ENCODE data around the gene ZNF254. TPM values are rescaled to one million over a fixed set of nuclear protein-coding genes. Genes with fewer than 3 reads are reported as not detected.

The ZNF254 gene
- total and polyA plus RNA-seq, 10 of the 15 experiments (the other 5 are each of a cell fraction or from before 2014, with no cell fraction given), result 1.5 to 15.7 (median 8.5) TPM

DNA sequence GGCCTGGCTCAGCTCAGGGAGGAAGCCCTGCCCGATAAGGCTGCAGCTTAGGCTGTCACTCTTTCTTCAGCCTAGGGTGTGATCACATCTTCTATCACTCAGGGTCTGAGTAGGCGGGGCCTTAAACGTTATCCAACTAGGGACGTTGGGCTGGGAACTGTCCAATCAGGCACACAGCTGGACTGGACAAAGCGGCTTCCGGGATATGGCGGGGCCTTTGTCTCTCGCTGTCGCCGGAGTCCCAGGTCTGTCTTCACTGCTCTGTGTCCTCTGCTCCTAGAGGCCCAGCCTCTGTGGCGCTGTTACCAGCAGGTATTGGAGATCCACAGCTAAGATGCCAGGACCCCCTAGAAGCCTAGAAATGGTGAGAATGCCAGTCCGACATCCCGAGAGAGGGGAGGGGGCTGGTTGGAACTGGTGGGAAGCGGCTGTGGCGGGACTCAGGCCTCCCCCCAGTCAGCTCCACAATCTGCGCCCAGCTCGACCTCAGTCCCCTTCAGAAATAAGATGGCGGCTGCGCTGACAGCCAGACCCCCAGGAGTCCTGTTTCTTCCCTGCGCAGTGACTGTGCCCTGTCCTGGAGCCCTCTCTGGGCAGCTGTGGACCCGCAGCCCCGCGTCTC lies at the start of gene ZNF254 (continued):
- TF ChIP-seq ZNF384 (IDR thresholded peaks at IDR 0.05; ENCODE audit: borderline replicate concordance, low read depth, low read length) (no peak), NBN (IDR thresholded peaks at IDR 0.05) (0 out of 2 replicates have a peak, but pooled peaks have one; percentile 27), POLR2AphosphoS5 (IDR thresholded peaks at IDR 0.05; ENCODE audit: low read length) (peak; percentile 97), SPI1 (IDR thresholded peaks at IDR 0.05; ENCODE audit: borderline replicate concordance, insufficient read depth, low read depth, low read length) (no peak), MYB (IDR thresholded peaks at IDR 0.05; ENCODE audit: borderline replicate concordance, low read depth, low read length) (no peak), CBFB (IDR thresholded peaks at IDR 0.05; ENCODE audit: low read depth) (peak; percentile 54; the same call in 1 of the 2 replicates), PBX3 (IDR thresholded peaks at IDR 0.05; ENCODE audit: insufficient replicate concordance, low read depth, low read length) (peak; percentile 87), ELK1 (IDR thresholded peaks at IDR 0.05; ENCODE audit: low read depth, low read length) (no peak), ZNF622 (IDR thresholded peaks at IDR 0.05) (no peak), POLR2A (IDR thresholded peaks at IDR 0.05; ENCODE audit: low read depth, low read length) (peak; percentile 96), RBBP5 (conservative IDR thresholded peaks at IDR 0.05) (no peak), NR2C2 (IDR thresholded peaks at IDR 0.05; ENCODE audit: borderline replicate concordance, control insufficient read depth, insufficient read length, low read depth) (no peak), POU2F2 (IDR thresholded peaks at IDR 0.05; ENCODE audit: borderline replicate concordance, low read depth, low read length) (peak; percentile 52; the same call in 1 of the 3 replicates), TARDBP (IDR thresholded peaks at IDR 0.05; ENCODE audit: borderline replicate concordance) (no peak), REST (IDR thresholded peaks at IDR 0.05; ENCODE audit: low read depth, low read length) (no peak; the same call in 1 of the 2 replicates), POLR2AphosphoS2 (IDR thresholded peaks at IDR 0.05; ENCODE audit: low read depth, low read length) (peak; percentile 69), GATAD2B (conservative IDR thresholded peaks at IDR 0.05; ENCODE audit: low read depth) (0 out of 2 replicates have a peak, but pooled peaks have one; percentile 35), SP1 (IDR thresholded peaks at IDR 0.05; ENCODE audit: low read depth, low read length) (peak; percentile 81)
- TF ChIP-seq, protein P1, sequence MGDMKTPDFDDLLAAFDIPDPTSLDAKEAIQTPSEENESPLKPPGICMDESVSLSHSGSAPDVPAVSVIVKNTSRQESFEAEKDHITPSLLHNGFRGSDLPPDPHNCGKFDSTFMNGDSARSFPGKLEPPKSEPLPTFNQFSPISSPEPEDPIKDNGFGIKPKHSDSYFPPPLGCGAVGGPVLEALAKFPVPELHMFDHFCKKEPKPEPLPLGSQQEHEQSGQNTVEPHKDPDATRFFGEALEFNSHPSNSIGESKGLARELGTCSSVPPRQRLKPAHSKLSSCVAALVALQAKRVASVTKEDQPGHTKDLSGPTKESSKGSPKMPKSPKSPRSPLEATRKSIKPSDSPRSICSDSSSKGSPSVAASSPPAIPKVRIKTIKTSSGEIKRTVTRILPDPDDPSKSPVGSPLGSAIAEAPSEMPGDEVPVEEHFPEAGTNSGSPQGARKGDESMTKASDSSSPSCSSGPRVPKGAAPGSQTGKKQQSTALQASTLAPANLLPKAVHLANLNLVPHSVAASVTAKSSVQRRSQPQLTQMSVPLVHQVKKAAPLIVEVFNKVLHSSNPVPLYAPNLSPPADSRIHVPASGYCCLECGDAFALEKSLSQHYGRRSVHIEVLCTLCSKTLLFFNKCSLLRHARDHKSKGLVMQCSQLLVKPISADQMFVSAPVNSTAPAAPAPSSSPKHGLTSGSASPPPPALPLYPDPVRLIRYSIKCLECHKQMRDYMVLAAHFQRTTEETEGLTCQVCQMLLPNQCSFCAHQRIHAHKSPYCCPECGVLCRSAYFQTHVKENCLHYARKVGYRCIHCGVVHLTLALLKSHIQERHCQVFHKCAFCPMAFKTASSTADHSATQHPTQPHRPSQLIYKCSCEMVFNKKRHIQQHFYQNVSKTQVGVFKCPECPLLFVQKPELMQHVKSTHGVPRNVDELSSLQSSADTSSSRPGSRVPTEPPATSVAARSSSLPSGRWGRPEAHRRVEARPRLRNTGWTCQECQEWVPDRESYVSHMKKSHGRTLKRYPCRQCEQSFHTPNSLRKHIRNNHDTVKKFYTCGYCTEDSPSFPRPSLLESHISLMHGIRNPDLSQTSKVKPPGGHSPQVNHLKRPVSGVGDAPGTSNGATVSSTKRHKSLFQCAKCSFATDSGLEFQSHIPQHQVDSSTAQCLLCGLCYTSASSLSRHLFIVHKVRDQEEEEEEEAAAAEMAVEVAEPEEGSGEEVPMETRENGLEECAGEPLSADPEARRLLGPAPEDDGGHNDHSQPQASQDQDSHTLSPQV (IDR thresholded peaks at IDR 0.05), result no peak
- TF ChIP-seq, protein P2, sequence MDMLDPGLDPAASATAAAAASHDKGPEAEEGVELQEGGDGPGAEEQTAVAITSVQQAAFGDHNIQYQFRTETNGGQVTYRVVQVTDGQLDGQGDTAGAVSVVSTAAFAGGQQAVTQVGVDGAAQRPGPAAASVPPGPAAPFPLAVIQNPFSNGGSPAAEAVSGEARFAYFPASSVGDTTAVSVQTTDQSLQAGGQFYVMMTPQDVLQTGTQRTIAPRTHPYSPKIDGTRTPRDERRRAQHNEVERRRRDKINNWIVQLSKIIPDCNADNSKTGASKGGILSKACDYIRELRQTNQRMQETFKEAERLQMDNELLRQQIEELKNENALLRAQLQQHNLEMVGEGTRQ (IDR thresholded peaks at IDR 0.05; ENCODE audit: borderline replicate concordance, low read depth, low read length), result no peak
